ENCODE data around the gene GABBR2. TPM values are rescaled to one million over a fixed set of nuclear protein-coding genes. Genes with fewer than 3 reads are reported as not detected.

GABBR2 gene
- total and polyA plus RNA-seq, 9 of the 15 experiments (the other 6 are each of a cell fraction or from before 2014, with no cell fraction given) = 0.15 to 1.9 (median 0.32) TPM

DNA sequence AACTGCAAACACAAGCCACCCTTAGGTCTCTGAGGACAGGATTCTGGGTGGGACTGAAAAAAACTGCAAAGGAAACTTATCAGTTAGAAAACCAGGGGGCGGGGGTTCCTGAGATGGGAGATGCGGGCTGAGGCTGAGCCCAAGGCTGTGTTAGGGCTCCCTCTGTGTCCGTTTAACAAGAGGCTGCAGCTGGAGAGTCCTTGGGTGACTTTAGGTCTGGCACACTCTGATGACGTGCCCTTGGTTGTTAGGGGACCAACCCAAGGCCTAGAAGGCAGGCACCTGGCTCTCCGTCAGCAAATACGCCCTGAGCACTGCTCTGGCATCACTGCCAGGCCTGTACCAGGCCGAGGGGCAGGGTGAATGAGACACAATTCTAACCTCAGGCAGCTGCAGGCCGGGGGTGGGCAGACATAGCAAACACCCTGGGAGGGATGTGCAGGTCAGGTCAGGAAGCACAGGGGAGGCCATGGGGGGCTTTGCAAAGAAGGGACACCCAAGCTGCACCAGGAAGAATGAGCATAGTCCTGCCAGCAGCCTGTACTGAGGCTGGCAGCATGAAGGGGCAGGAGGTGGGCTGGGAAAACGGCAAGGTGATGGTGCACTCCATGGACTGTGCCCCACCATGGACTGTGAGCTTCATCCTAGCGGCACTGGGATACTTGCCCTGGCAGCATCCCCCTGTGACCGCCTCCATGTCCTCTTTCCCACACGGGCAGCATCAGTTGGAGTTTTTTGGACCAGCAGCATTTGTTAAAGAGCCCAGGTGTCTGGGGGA lies 137.9 kb downstream of the GABBR2 start (continued):
- TF ChIP-seq, protein P1, sequence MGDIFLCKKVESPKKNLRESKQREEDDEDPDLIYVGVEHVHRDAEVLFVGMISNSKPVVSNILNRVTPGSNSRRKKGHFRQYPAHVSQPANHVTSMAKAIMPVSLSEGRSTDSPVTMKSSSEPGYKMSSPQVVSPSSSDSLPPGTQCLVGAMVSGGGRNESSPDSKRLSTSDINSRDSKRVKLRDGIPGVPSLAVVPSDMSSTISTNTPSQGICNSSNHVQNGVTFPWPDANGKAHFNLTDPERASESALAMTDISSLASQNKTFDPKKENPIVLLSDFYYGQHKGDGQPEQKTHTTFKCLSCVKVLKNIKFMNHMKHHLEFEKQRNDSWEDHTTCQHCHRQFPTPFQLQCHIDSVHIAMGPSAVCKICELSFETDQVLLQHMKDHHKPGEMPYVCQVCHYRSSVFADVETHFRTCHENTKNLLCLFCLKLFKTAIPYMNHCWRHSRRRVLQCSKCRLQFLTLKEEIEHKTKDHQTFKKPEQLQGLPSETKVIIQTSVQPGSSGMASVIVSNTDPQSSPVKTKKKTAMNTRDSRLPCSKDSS (IDR thresholded peaks at IDR 0.05; ENCODE audit: low read depth, partially characterized antibody) = no peak
- TF ChIP-seq RBM14 (IDR thresholded peaks at IDR 0.05; ENCODE audit: borderline replicate concordance, insufficient read depth, low read depth, low read length) (no peak), MTA1 (IDR thresholded peaks at IDR 0.05; ENCODE audit: borderline replicate concordance) (0 out of 2 replicates have a peak, but pooled peaks have one; percentile 46), MECOM (CRISPR knock-in tag; IDR thresholded peaks at IDR 0.05) (no peak), BCL6 (CRISPR knock-in tag; IDR thresholded peaks at IDR 0.05) (no peak), CREM (IDR thresholded peaks at IDR 0.05; ENCODE audit: low read depth) (peak; percentile 95), ATF1 (CRISPR knock-in tag; IDR thresholded peaks at IDR 0.05) (no peak), ATF1 (tag; IDR thresholded peaks at IDR 0.05) (peak; percentile 70), BRD9 (IDR thresholded peaks at IDR 0.05; ENCODE audit: low read depth, partially characterized antibody) (no peak), ZNF778 (CRISPR knock-in tag; IDR thresholded peaks at IDR 0.05) (no peak), CEBPG (CRISPR knock-in tag; IDR thresholded peaks at IDR 0.05) (no peak), CEBPG (tag; conservative IDR thresholded peaks at IDR 0.05 in 1 of 2, IDR thresholded peaks at IDR 0.05 in 1 of 2) (no peak), FOXA3 (CRISPR knock-in tag; conservative IDR thresholded peaks at IDR 0.05 in 1 of 2, IDR thresholded peaks at IDR 0.05 in 1 of 2) (no peak), CREB1 (IDR thresholded peaks at IDR 0.05) (peak; percentile 75), CREB1 (CRISPR knock-in tag; IDR thresholded peaks at IDR 0.05) (peak; percentile 47; the same call in 1 of the 2 replicates), ZFP30 (CRISPR knock-in tag; IDR thresholded peaks at IDR 0.05; ENCODE audit: borderline replicate concordance) (no peak), CTBP1 (IDR thresholded peaks at IDR 0.05; ENCODE audit: borderline replicate concordance) (0 out of 2 replicates have a peak, but pooled peaks have one; percentile 26), ZNF384 (IDR thresholded peaks at IDR 0.05; ENCODE audit: low read depth, low read length) (0 out of 2 replicates have a peak, but pooled peaks have one; percentile 46), TBL1XR1 (IDR thresholded peaks at IDR 0.05; ENCODE audit: low read length in 2 of 2) (no peak), POLR2AphosphoS5 (IDR thresholded peaks at IDR 0.05; ENCODE audit: control insufficient read depth, insufficient read depth, low read depth, low read length) (no peak)
- TF ChIP-seq, protein P2, sequence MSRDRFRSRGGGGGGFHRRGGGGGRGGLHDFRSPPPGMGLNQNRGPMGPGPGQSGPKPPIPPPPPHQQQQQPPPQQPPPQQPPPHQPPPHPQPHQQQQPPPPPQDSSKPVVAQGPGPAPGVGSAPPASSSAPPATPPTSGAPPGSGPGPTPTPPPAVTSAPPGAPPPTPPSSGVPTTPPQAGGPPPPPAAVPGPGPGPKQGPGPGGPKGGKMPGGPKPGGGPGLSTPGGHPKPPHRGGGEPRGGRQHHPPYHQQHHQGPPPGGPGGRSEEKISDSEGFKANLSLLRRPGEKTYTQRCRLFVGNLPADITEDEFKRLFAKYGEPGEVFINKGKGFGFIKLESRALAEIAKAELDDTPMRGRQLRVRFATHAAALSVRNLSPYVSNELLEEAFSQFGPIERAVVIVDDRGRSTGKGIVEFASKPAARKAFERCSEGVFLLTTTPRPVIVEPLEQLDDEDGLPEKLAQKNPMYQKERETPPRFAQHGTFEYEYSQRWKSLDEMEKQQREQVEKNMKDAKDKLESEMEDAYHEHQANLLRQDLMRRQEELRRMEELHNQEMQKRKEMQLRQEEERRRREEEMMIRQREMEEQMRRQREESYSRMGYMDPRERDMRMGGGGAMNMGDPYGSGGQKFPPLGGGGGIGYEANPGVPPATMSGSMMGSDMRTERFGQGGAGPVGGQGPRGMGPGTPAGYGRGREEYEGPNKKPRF (IDR thresholded peaks at IDR 0.05; ENCODE audit: low read depth, low read length) = no peak
- TF ChIP-seq, protein P3, sequence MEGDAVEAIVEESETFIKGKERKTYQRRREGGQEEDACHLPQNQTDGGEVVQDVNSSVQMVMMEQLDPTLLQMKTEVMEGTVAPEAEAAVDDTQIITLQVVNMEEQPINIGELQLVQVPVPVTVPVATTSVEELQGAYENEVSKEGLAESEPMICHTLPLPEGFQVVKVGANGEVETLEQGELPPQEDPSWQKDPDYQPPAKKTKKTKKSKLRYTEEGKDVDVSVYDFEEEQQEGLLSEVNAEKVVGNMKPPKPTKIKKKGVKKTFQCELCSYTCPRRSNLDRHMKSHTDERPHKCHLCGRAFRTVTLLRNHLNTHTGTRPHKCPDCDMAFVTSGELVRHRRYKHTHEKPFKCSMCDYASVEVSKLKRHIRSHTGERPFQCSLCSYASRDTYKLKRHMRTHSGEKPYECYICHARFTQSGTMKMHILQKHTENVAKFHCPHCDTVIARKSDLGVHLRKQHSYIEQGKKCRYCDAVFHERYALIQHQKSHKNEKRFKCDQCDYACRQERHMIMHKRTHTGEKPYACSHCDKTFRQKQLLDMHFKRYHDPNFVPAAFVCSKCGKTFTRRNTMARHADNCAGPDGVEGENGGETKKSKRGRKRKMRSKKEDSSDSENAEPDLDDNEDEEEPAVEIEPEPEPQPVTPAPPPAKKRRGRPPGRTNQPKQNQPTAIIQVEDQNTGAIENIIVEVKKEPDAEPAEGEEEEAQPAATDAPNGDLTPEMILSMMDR (IDR thresholded peaks at IDR 0.05 in 2 of 3, conservative IDR thresholded peaks at IDR 0.05 in 1 of 3; ENCODE audit: insufficient read depth in 2 of 3, low read depth in 1 of 3, low read length in 3 of 3) = peak; percentile 53 to 66 (median 58); a peak in 5 of 6 replicates

All from K562 (cell line).